ENCODE results near the gene MBD3L1.

The MBD3L1 gene

DNA sequence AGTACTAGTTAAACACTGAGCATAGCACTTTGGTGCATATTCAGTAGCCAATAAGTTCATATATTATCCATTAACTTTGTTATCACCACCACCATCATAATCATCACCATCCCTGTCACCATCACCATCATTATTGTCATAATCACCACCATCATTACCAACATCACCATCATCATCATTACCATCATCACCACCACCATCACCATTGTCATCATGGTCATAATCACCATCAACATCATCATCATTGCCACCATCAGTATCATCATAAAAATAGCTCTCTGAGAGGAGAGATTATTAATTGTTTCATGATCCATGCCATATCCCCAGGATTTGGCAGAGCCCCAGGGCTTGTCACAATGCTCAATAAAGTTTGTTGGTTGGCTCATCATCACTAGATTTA lies 49.3 kb downstream of the MBD3L1 start:
- no peak for DNase-seq

DNA sequence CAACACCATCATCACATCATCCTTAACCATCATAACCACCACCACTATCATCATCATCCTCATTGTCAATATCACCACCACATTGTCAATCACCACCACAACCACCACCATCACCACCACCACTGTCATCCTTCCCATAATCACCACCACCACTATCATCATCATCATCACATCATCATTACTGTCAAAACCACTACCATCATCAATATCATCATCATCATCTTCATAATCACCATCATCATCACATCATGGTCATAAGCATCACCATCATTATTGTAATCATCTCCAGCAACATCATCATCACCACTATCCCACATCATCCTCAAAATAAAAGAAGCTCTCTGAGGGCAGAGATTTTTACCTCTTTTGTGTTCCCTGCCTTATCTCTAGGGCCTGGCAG lies 52.2 kb downstream of the MBD3L1 start:
- no peak for DNase-seq

DNA sequence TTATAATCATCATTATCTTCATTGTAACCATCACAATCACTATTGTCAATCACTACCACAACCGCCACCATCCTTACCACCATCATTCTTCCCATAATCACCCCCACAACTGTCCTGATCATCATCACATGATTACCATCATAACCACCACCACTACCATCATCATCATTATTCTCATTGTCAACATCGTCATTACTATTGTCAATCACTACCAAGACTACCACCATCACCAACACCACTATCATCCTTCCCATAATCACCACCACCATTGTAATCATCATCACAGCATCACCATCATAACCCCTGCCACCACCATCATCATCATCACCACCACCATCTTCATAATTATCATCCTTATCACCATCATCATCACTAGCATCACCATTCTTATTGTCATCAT lies 55.2 kb downstream of the MBD3L1 start:
- no peak for DNase-seq

DNA sequence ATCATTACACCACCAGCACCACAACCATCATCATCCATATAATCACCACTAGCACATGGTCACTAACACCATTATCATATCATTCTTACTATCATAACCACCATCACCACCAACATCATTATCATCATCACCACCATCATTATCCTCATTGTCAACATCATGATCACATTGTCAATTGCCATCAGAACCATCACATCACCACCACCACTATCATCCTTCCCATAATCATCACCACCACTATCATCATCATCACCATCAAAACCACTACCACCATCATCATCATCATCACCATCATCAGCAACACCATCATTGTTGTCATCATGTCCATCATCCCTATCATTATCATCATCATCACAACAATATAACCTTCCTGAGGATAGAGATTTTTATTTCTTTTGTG lies 58.1 kb downstream of the MBD3L1 start:
- DNase-seq = no peak

All from DMS153 (cell line).